HG03469 (cell line): ENCODE data around the gene ABCB9.
"Not testable (repeated sequence)": the region's sequence is repeated elsewhere in the genome, so short reads cannot be mapped to it uniquely, and the experiment has no call there.

Source experiments
- ATAC-seq: cut with Tn5 transposase; IDR thresholded peaks from one replicate; pipeline ENCODE4 v1.9.1; 2021; ENCODE audit warnings: mild to moderate bottlenecking, moderate library complexity, moderate number of reproducible peaks; ENCODE audit not compliant: unreplicated experiment

The ABCB9 gene

DNA sequence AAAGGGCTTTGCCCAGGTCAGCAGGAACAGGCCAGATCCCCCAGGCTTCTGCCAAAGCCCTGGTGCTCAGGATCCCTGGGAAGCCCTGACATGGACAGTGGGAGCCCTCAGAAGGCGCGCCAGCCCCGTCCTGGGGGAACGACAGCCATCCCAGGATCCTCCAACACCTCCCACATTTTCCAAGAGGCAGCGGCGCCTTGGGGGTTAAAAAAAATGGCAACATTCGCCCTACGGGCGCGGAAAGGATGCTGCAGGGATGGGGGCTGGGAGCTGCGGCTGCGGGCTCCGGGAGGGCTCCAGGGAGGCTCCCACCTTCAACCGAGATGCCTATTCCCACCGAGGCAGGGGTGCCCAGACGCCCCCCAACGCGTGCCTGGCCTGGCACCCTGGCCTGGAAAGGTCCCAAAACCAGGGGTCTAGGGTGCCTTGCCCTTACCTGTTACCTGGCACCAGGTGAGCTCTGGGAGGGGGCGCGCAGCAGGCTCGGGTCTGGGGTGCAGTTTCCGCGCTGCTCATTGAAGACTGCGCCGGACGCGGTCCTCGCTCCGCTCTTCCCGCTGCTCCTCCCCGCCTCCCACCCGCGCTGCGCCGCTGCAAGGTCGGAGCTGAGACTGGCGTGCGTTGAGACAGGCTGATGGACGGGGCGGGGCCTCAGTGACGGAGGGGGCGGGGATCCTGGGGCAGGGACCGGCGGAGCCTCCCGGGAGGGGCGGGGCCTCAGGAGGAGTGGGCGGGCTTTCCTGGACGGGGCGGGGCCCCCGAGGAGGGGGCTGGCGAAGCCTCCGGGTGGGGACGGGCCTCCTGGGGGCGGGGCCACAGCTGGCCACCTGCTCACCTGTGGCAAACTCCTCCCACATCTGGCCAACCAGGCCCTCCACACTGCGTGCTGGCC lies at the start of gene ABCB9:
ABCB9 (minus strand) TSS at position 613 of the 892 bp plus-strand sequence. CDS start 6,228 bp downstream, outside the sequence.
- no peak for ATAC-seq

- not testable (repeated sequence) for ATAC-seq
Observed at GRCh38 chr12:123014473-123014872, 48.2 kb upstream of the ABCB9 start.

GRCh38 chr12:123013185-123014095 lies 47.2 kb upstream of the ABCB9 start:
- no peak for ATAC-seq

- no peak for ATAC-seq
Observed at GRCh38 chr12:123011701-123012100, 45.4 kb upstream of the ABCB9 start.

DNA sequence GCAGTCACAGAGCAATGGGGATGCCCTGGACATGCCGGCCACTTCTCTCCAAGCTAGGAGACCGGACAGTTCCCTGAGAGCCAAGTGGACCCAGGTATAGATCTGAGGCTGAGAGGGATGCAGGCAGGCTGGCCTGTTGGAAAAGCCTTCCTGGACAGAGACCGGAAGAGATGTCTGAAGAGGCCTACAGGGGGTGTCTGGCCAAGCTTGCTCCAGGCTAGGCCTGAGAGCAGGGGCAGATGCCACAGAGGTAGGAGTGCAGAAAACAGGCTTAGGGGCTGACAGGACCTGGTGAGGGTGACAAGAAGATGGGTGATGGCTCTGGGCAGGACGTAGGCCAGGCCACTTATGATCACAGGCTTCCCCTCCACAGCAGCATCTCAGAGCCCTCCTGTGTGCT lies 44.4 kb upstream of the ABCB9 start:
- ATAC-seq = no peak

- no peak for ATAC-seq
Observed at GRCh38 chr12:123010110-123010509, 43.8 kb upstream of the ABCB9 start.

- no peak for ATAC-seq
Observed at GRCh38 chr12:123006977-123007376, 40.7 kb upstream of the ABCB9 start.

DNA sequence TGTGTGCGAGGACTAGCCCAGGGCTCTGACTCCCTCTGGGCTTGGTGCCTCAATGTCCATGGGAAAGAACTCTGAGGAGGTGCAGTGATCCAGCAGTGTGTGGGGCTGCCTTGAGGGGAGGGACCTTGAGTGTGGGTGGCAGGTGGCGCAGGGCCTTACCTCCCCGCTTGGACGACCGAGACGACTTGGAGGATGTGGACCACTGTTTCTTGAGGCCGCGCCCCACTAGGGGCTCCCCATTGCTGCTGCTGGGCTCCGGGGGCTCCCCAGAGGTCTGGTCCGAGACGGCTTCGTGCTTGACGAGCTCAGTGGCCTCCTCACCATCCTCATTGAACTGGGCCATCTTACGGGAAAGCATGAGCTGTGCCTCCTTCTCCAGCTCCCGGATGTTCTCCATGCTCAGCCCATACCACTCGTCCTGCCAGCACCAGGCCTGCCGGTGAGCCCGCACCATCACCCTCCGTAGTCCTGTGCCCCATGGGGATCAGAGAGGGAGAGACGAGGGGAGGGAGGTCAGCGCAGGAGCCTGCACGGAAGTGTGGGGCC lies 38.9 kb upstream of the ABCB9 start:
- no peak for ATAC-seq

DNA sequence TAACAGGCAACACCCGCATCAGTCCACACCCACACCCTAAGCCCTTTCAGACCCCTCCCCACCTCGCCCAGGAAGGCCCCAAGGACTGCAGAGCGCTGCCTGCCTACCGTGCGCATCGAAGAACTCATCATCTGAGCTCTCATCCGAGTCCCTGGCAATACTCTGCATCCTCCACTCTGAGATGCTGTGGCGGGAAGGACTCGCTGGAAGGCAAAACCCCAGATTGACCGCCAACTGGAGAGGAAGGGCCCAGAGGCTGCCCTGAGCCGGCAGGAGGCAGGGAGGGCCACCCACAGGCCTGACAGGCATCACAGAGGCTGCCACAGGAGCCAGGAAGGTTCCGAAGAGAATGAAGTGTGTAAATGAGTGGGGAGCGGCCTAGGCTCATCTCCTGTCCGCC lies 38.0 kb upstream of the ABCB9 start:
- no peak for ATAC-seq

GRCh38 chr12:123003257-123003656 lies 37.0 kb upstream of the ABCB9 start:
- no peak for ATAC-seq

- no peak for ATAC-seq
Observed at GRCh38 chr12:123001464-123001863, 35.2 kb upstream of the ABCB9 start.

DNA sequence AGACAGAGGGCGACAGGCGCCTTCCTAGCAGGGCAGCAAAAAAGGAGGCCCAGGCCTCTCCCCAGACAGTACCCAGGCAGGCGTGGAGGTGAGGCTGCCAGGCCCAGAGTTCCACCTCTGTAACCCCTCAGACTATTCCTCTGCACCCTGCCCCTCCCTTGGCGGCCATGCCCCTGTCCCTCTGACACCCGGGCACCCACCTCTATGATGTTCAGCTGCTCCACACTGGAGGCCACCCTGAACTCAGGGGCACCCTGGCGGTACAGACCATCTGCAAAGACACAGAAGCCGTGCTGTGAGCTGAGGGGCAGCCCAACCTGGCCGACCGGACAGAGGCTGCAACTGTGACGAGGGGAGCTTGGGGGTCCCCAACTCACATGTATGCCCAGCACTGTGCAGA lies 34.3 kb upstream of the ABCB9 start:
- no peak for ATAC-seq

DNA sequence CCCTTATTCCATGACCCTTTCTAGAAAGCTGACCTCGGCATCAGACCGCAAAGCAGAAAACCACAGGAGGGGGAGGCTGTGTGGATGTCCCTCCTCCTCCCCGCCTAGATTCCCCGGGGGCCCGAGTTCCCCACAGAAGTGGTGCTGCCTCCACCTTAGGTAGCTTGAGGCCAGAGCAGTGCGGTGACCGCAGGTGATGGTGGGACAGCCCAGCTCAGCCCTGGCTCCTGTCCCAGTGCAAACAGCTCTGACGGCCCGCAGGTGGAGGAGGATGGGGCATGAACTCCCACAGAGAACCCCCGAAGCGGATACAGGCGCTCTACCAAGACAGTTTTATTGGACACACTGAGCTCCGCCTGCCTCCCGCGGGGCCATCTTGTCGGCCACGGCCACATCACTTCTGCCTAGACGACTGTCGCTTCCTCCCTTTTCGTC lies 33.7 kb upstream of the ABCB9 start:
- ATAC-seq = no peak

- ATAC-seq = no peak
Observed at GRCh38 chr12:122999196-122999946, 33.1 kb upstream of the ABCB9 start.

DNA sequence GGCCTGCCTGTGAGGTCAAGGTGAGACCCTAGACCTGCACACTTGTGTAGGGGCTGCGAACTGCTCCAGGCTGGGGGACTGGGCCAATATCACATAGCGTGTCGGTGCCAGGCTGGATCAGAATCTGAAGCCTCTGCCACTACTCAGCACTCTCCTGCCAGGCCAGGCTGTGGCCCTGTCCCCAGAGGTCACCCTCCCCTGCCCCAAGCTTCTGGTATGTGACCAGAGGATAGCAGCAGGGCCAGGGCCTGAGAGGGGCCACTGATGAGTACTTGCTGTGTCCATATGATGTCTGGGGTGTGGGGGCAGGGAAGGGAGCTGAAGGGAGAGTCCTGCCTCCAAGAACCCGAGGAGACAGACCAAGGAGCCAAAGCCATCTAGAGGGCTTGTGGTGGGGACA lies 32.1 kb upstream of the ABCB9 start:
- ATAC-seq = no peak

GRCh38 chr12:122997343-122998250 lies 31.3 kb upstream of the ABCB9 start:
- ATAC-seq = no peak

- ATAC-seq = no peak
Observed at GRCh38 chr12:122996621-122997342, 30.5 kb upstream of the ABCB9 start.

DNA sequence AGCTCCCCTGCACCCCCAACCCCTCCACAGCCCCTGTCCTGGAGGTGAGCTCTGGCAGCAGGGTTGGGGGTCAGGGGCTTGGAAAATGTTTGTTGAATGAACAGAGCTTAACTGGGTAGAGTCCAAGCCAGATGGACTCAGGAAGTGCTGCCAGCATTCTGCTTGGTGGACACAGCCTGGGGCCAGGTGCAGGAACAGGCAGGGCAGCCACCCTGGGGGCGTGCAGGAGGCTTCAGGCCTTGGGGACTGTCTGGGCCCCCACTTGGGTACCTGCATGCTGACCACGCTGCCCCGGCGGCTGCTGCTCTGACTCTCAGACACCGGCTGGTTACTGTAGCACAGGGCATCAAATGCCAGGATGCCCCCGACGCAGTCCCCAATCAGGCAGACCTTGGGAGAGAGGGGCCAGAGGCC lies 29.9 kb upstream of the ABCB9 start:
- ATAC-seq = no peak
